Glutamatergic neuron (in vitro differentiated cells): ENCODE measurements around the gene LILRA6. TPM values are rescaled to one million over a fixed set of nuclear protein-coding genes. Genes with fewer than 3 reads are reported as not detected.
"Not testable (repeated sequence)": the region's sequence is repeated elsewhere in the genome, so short reads cannot be mapped to it uniquely, and the experiment has no call there.

Experiments used
- DNase-seq: peaks from one replicate; pipeline ENCODE4 v3.0.0; 2022
- H3K27ac Mint-ChIP-seq: one replicate; pipeline ENCODE4 v1.8.0; 2020; ENCODE audit warnings: mild to moderate bottlenecking, mixed read lengths, inconsistent platforms; ENCODE audit not compliant: unreplicated experiment
- H3K27me3 Mint-ChIP-seq: one replicate; pipeline ENCODE4 v1.8.0; 2020; ENCODE audit warnings: mild to moderate bottlenecking, moderate library complexity, mixed read lengths, inconsistent platforms; ENCODE audit not compliant: unreplicated experiment
- H3K36me3 Mint-ChIP-seq: one replicate; pipeline ENCODE4 v1.8.0; 2020; ENCODE audit warnings: mild to moderate bottlenecking, mixed read lengths, inconsistent platforms; ENCODE audit not compliant: unreplicated experiment
- H3K4me1 Mint-ChIP-seq: one replicate; pipeline ENCODE4 v1.8.0; 2020; ENCODE audit warnings: mild to moderate bottlenecking, low read depth, mixed read lengths, inconsistent platforms; ENCODE audit not compliant: unreplicated experiment
- H3K4me3 Mint-ChIP-seq: one replicate; pipeline ENCODE4 v1.8.0; 2020; ENCODE audit warnings: mild to moderate bottlenecking, mixed read lengths, inconsistent platforms; ENCODE audit not compliant: unreplicated experiment
- H3K9me3 Mint-ChIP-seq: one replicate; pipeline ENCODE4 v1.8.0; 2020; ENCODE audit warnings: mild to moderate bottlenecking, moderate library complexity, mixed read lengths, inconsistent platforms; ENCODE audit not compliant: unreplicated experiment
- CTCF ChIP-seq: fragments of 200-600 bp; sonication (generic); IDR thresholded peaks from one replicate; pipeline ENCODE4 v1.5.0; 2021; ENCODE audit not compliant: partially characterized antibody, unreplicated experiment
- total RNA-seq: library from RNA; stranded (reverse); fragmentation: NEBNext Ultra II Directional; extraction: Animal tissue kit (Norgen Biotek cat#: 25700); gene quantifications from one replicate; pipeline ENCODE4 v1.2.1, GENCODE V29; 2021; ENCODE audit not compliant: unreplicated experiment

LILRA6 gene
- total RNA-seq, 1 donor from 2014 or later = not detected

DNA sequence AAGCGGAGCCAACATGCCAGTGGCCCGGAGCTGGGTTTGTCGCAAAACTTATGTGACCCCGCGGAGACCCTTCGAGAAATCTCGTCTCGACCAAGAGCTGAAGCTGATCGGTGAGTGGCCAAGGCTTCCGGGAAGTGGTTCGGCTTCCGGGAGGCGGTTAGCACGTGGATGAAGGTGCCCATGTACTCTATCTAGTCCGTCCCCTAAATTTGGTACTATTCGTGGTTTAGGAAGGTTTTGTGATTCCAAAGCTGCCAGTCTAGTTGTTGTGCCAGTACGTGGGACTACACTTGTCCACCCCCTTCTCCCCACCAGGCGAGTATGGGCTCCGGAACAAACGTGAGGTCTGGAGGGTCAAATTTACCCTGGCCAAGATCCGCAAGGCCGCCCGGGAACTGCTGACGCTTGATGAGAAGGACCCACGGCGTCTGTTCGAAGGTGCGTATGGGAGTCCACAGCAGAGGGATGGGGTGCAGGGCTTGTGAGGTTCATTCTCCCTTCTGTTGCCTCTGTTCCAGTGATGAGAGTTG is 41.4 kb downstream of the LILRA6 start:
- no peak for TF ChIP-seq CTCF
- peak overlapping the region; percentile 97 for H3K27ac Mint-ChIP-seq
- H3K4me1 Mint-ChIP-seq = peaks cover 10% of the 10 kb centered on the region
- DNase-seq = no peak
- H3K9me3 Mint-ChIP-seq = peaks cover 6% of the 10 kb centered on the region
- H3K36me3 Mint-ChIP-seq = no peaks in the 10 kb centered on the region
- H3K27me3 Mint-ChIP-seq = peaks cover 8% of the 10 kb centered on the region
- peak overlapping the region; percentile 98 for H3K4me3 Mint-ChIP-seq

- peaks cover 5% of the 10 kb centered on the region for H3K27me3 Mint-ChIP-seq
- peaks cover 10% of the 10 kb centered on the region for H3K4me1 Mint-ChIP-seq
- H3K36me3 Mint-ChIP-seq = no peaks in the 10 kb centered on the region
- H3K9me3 Mint-ChIP-seq = peaks cover 6% of the 10 kb centered on the region
- H3K27ac Mint-ChIP-seq = peak overlapping the region; percentile 72
- no peak for TF ChIP-seq CTCF
- H3K4me3 Mint-ChIP-seq = peak overlapping the region; percentile 74
- DNase-seq = no peak
Observed at GRCh38 chr19:54199401-54199800, 43.2 kb downstream of the LILRA6 start.

DNA sequence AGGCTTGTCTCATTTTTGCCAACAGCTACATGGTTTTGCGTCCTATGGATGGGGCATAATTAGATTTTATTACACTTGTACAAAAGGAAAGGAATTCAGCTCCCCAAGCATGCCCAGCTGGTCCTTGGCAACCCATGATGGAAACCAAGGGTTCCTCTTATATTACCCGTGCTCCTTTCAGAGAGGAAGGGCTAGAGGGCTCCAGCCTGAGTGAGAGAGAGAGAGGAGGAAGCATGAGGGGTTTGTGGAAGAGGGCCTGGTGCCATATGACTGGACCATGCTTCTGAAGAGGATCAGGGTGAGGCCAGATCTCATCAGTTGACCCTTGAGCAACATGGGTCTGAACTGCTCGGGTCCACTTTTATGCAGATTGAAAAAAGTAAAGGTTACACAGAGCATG is 45.5 kb downstream of the LILRA6 start:
- Mint-ChIP-seq H3K27ac (peak overlapping the region; percentile 22), H3K4me1 (peaks cover 4% of the 10 kb centered on the region), H3K27me3 (peaks cover 5% of the 10 kb centered on the region), H3K9me3 (peaks cover 13% of the 10 kb centered on the region), H3K36me3 (no peaks in the 10 kb centered on the region), H3K4me3 (no peak overlapping the region)
- no peak for DNase-seq
- no peak for TF ChIP-seq CTCF

GRCh38 chr19:54196536-54196935 is 46.1 kb downstream of the LILRA6 start:
- H3K4me3 Mint-ChIP-seq = no peak overlapping the region

DNA sequence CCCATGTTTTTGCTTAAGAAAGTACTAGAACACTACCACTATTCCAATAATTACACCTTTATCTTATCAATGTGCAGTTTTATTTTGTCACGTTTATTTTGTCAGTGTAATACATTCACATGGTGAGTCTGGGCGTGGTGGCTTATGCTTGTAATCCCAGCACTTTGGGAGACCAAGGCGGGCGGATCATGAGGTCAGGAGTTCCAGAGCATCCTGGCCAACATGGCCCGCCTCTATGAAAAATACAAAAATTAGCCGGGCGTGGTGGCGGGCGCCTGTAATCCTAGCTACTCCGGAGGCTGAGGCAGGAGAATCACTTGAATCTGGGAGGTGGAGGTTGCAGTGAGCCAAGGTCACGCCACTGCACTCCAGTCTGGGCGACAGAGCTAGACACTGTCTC is 48.1 kb downstream of the LILRA6 start:
- H3K36me3 Mint-ChIP-seq = not testable (repeated sequence)

More at GRCh38 chr19:54196536-54196935, 46.1 kb downstream of the LILRA6 start:
- TF ChIP-seq CTCF = no peak
- Mint-ChIP-seq H3K4me1 (peaks cover 4% of the 10 kb centered on the region), H3K27ac (no peak overlapping the region), H3K36me3 (no peaks in the 10 kb centered on the region), H3K9me3 (peaks cover 13% of the 10 kb centered on the region), H3K27me3 (peaks cover 7% of the 10 kb centered on the region)
- no peak for DNase-seq

More for the DNA sequence above, 48.1 kb downstream of the LILRA6 start:
- H3K9me3 Mint-ChIP-seq = peaks cover 11% of the 10 kb centered on the region
- not testable (repeated sequence) for H3K27me3 Mint-ChIP-seq, H3K4me3 Mint-ChIP-seq, H3K27ac Mint-ChIP-seq, H3K4me1 Mint-ChIP-seq, DNase-seq
